Skin epidermis (tissue), 12 donors: ENCODE measurements around the gene GTF2F2.

Experiments
- H3K27ac ChIP-seq, 21 experiments: fragments of 200-600 bp; sonication (generic) in 11 of 21; one replicate each; pipeline ENCODE4 v1.5.0; 2020; ENCODE audit warnings: mild to moderate bottlenecking in 3 of 21, inconsistent platforms in 2 of 21, moderate library complexity in 2 of 21
- H3K4me3 ChIP-seq, 7 experiments: fragments of 200-600 bp; sonication (generic) in 2 of 7; one replicate each; pipeline ENCODE4 v1.5.0; 2020; ENCODE audit warnings: inconsistent platforms in 2 of 7, mild to moderate bottlenecking in 2 of 7, moderate library complexity in 1 of 7

Gene GTF2F2

GRCh38 chr13:45119991-45120864, at the start of gene GTF2F2:
GTF2F2 (plus strand) TSS chr13:45120510; CDS start chr13:45120656, 146 bp downstream.
- H3K4me3 ChIP-seq = peak within 1 kb of the TSS; percentile 63 to 90 (median 74)
- H3K27ac ChIP-seq = peak within 1 kb of the TSS; percentile 68 to 96 (median 87)

- no peak overlapping the region for H3K4me3 ChIP-seq
Measured at GRCh38 chr13:45073809-45074208, 46.5 kb upstream of the GTF2F2 start.

GRCh38 chr13:45074721-45075120, 45.6 kb upstream of the GTF2F2 start:
- no peak overlapping the region for H3K27ac ChIP-seq
- no peak overlapping the region for H3K4me3 ChIP-seq

More at GRCh38 chr13:45073809-45074208, 46.5 kb upstream of the GTF2F2 start:
- H3K27ac ChIP-seq = no peak overlapping the region

GRCh38 chr13:45078003-45078402, 42.3 kb upstream of the GTF2F2 start:
- Histone ChIP-seq H3K27ac (no peak overlapping the region), H3K4me3 (no peak overlapping the region)

GRCh38 chr13:45082964-45083363, 37.3 kb upstream of the GTF2F2 start:
- Histone ChIP-seq H3K27ac (no peak overlapping the region), H3K4me3 (no peak overlapping the region)

GRCh38 chr13:45084515-45084914, 35.8 kb upstream of the GTF2F2 start:
- H3K4me3 ChIP-seq = no peak overlapping the region
- no peak overlapping the region for H3K27ac ChIP-seq

- Histone ChIP-seq H3K27ac (no peak overlapping the region), H3K4me3 (no peak overlapping the region)
Measured at GRCh38 chr13:45086484-45086883, 33.8 kb upstream of the GTF2F2 start.

GRCh38 chr13:45092663-45093062, 27.6 kb upstream of the GTF2F2 start:
- H3K27ac ChIP-seq = no peak overlapping the region

GRCh38 chr13:45100573-45101262, 19.6 kb upstream of the GTF2F2 start:
- Histone ChIP-seq H3K27ac (no peak overlapping the region), H3K4me3 (no peak overlapping the region)

More at GRCh38 chr13:45092663-45093062, 27.6 kb upstream of the GTF2F2 start:
- no peak overlapping the region for H3K4me3 ChIP-seq

GRCh38 chr13:45101327-45102018, 18.8 kb upstream of the GTF2F2 start:
- Histone ChIP-seq H3K27ac (no peak overlapping the region), H3K4me3 (no peak overlapping the region)

- no peak overlapping the region for H3K4me3 ChIP-seq
- no peak overlapping the region for H3K27ac ChIP-seq
Measured at GRCh38 chr13:45102136-45102507, 18.2 kb upstream of the GTF2F2 start.

- no peak overlapping the region for H3K4me3 ChIP-seq
- H3K27ac ChIP-seq = no peak overlapping the region
Measured at GRCh38 chr13:45103449-45103848, 16.9 kb upstream of the GTF2F2 start.

- no peak overlapping the region for H3K4me3 ChIP-seq
- H3K27ac ChIP-seq = no peak overlapping the region
Measured at GRCh38 chr13:45104261-45104660, 16.0 kb upstream of the GTF2F2 start.

- no peak overlapping the region for H3K4me3 ChIP-seq
Measured at GRCh38 chr13:45105895-45106294, 14.4 kb upstream of the GTF2F2 start.

GRCh38 chr13:45107539-45107938, 12.8 kb upstream of the GTF2F2 start:
- H3K27ac ChIP-seq = no peak overlapping the region
- H3K4me3 ChIP-seq = no peak overlapping the region

More at GRCh38 chr13:45105895-45106294, 14.4 kb upstream of the GTF2F2 start:
- no peak overlapping the region for H3K27ac ChIP-seq

- H3K27ac ChIP-seq = no peak overlapping the region
- peak overlapping the region in 1 of 7 experiments; percentile 11 for H3K4me3 ChIP-seq
Measured at GRCh38 chr13:45108716-45109101, 11.6 kb upstream of the GTF2F2 start.

GRCh38 chr13:45109102-45109720, 11.1 kb upstream of the GTF2F2 start:
- Histone ChIP-seq H3K4me3 (peak overlapping the region in 1 of 7 experiments; percentile 11), H3K27ac (no peak overlapping the region)

- Histone ChIP-seq H3K4me3 (no peak overlapping the region), H3K27ac (no peak overlapping the region)
Measured at GRCh38 chr13:45113233-45114224, 6.8 kb upstream of the GTF2F2 start.
